NCI-H2029 (cell line): ENCODE measurements around the gene RTL1.

Source experiments
- DNase-seq: peaks from one replicate; lab custom pipeline; 2025; lab: John Stamatoyannopoulos, UW

The RTL1 gene

DNA sequence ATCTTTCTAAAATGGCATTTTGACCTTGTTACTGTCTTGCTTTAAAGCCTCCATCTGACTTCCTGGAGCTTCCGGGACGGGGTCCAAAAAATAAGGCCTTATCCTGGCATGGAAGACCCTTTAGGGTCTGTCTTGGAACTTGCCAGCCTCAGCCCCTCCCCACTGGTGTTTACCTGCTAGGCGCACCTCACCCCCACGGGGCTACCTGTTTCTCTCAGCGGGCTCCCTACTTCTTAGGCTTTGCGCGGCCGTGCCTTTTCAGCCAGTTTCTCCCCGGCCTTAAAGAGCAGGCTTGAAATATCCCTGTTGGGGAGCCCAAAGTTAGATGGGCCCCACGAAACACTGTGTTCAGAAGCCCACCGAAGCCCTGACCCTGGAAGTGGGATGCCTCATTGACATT lies 5.1 kb downstream of the RTL1 start:
- no peak for DNase-seq

DNA sequence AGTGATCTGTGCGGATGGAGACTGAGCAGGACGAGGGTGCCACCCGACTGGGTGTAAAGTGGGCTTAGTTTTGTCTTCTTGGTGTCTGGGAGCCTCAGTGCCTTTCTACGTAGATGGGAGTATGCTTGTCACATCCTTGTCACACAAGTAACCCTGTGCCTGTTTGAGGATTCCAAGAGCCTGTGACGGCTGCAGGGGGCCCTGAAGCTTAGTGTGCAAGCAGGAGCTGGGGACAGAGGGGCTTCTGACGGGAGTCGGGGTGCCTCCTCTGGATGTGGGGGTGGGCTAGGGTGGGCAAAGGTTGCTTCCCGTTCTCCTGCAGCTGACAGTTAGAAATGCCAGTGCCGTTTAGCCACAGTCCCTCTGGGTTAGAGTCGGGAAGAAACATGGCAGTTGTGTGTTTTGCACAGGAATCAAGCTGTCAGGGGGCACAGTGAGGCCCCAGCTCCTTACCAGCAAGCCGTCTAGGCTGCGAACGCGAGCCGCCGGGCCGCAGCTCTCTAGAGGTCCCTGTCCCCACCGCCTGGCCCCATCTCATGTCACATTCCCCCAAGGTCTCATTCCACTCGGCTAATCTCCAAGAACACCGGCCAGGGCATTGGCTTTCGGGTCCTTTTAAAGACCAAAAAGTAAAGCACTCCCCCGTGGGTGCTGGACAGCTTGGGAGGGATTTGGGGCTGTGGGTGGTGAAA lies 7.0 kb downstream of the RTL1 start:
- no peak for DNase-seq

DNA sequence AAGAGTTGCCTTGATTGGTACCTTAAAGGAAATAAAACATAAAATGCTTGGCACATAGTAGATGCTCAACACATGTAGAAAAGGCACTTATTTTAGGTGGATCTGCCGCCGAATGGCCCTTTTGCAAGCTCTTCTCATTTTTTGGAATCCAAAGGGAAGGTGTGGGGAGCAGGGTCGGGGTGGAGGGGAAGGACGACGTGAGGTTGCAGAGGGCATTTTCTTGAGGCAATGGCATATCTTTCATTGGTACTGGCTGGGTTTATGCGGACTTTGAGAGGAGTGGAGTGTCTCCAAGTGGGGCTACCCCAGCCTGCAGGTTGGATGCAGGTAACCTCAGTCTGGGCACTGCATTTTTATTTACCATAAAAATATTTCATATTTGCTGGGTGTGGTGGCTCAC lies 8.1 kb downstream of the RTL1 start:
- no peak for DNase-seq

DNA sequence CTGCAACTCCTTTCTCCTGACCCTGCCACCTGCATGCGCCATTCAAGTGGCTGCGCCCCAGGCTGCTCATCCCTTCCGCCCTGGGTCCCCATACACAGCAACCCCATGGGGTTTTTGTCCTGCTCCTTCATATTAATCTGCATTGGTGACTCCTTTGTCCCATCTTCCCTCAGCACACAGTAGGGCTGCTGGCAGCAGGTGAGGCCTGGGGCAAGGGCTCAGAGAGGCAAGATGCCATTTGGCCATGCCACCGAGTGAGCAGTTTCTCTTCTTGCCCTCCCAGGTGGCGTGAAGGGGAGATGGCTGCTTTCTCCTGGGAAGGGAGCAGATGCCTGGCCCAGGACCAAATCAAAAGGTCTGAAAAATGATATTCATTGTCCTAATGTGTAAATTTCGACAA lies 9.1 kb downstream of the RTL1 start:
- no peak for DNase-seq

DNA sequence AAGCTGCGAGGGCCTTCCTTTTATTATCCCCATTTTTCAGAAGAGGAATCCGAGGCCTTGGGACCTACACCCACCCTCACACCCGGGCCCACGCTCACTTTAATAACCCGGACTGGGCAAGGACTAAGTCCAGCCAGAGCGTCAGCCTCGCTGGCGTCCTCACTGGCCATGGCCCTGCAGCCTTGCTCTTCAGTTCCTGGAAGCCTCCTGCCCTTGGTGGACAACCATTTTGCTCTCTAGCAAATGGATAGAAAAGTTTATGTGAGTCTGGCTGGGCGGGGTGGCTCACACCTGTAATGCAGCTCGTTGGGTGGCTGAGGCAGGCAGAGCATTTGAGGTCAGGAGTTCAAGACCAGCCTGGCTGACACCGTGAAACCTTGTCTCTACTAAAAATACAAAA lies 9.8 kb downstream of the RTL1 start:
- DNase-seq: no peak

DNA sequence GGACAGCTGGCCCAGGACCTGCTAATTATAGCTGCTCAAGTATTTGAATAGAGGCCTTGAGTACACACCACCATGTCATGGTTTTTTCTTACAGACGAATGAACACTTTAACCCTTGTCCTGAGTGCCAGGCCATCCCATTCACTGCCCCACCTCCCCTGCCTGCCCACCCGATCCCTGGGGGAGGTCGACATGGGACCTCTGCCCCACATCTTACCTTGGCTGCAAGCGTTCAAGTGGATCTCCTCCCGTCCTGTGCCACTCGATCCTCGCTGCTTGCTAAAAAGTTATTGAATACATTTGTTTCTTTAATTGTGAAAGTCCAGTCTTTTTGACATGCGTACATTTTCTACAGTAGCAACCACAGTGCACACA lies 10.3 kb downstream of the RTL1 start:
- DNase-seq: no peak

DNA sequence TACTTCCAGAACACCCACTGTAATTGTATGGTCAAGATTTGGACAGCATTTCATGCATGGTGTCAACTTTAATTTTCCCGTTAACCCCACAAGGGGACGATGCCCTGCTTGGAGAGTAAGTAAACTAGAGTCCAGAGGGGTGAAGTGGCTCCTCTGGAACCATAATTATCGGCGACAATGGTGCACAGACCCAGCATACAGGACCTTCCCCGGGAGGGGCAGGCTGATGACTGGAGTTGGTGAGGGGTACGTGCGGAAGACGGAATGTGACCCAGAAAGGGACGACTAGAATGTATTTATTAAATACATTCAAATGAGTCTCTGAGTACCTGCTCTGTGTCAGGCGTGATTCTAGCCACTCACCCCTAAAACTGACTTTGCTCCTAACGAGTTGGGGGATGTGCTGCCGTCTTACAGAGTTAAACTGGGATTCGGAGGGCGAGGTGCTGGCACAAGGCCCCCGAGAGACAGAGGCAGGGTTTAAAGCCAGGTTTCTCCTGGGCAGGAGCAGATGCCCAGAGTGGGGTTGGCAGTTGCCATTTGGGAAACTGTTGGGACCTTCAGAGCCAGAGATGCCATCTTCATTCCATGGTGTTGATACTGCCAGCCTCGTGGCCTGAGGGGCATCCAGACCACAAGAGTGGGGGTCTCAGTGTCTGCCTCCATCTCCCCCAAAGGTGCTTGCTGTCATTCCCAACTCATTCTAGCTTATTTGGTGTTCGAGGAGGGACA lies 10.9 kb downstream of the RTL1 start:
- DNase-seq: no peak

DNA sequence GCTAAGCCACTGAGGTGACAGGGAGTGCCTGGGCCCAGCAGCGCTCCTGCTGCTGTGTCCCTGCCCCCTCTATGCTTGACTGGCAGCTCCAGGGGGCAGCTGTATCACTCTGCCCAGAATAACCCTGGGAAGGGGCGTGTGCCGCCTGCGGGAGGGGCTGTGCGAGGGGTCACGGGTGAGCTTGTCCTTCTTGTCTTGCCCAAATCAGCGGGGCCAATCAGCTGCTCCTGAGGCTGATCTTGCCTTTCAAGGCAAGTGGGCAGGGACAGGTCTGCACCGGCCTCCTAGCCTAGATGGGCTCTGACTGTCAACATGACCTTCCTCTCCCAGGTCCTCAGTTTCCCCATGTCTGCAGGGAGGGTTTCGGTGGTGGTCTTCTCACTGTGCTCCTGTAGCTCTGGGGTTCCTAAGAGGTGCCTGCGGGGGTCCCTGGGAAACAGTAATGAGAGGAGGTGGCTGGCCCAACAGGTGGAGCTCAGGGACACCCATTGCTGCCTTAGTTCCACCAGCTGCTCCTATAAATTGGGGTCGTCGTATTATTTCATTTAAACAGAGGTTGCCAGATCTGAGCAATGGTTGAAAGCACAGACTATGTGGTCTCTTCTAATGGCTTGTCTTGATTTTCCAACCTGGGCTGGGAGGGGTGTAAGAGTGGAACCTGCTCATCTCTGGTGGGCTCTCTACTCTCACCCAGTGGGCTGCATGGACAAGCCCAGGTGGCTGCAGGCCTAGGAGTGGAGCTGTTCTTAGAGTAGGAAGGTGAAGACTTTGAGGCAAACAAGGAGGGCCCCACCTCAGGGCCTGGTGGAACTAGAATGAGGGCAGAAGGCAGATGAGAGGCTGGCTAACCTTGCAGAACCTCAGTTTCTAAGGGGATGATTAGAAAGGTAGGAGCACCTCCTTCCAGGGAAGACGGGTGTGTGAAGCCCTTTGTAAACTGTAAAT lies 11.7 kb downstream of the RTL1 start:
- no peak for DNase-seq

DNA sequence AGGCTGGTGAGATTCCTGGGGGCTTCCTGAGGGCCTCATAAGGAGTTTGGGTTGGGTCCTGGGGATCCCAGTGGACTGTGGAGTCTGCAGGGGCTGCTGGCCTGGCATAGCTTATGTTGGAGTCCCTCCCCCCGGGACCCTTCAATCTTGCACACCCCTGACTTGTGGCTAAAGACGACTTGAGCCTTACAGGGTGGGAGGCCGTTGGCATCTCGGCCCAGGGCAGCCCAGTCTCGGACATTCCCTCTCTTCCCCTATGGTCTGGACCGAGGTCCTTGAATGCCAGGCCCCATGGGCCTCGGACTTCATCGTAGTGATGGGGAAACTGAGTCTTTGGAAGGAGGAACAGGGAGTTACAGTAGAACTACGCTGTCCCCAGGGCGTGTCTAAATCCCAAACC lies 12.5 kb downstream of the RTL1 start:
- DNase-seq: no peak

DNA sequence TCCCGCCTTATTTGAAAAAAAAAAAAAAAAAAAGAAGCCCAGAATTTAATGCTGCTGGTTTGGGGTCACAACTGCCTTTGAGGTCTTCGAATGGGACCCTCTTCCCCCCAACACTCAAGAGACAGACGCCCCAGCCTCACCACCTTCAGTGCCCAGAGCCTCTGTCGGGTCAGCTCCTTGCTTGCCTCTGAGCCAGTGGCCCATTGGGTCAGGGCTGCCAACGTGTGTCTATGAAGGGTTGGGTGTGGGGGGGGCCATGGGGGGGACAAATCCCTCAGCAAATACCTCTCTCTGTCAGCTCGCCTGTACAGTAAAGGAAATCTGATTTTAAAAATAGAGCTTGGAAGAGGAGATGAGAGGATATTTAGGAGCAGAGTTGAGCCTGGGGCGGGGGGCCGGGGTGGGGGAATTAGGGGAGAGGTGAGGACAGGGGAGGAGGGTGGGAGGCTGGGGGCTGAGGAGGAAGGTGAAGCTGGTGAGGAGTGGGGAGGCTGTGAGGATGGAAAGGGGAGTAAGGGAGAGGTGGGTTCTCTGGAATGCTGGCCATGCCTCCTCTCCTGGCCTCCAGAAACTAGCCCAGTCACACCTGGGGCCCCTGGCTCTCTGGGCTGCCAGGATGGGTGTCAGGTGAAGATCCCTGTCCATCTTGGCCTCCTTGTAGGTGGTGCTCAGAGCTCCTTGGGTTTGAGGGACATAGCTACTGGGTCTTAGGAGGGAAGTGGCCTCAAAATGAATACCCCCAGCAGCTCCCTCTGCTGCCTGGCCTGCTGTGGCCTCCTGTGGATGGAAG lies 13.3 kb downstream of the RTL1 start:
- DNase-seq: no peak

DNA sequence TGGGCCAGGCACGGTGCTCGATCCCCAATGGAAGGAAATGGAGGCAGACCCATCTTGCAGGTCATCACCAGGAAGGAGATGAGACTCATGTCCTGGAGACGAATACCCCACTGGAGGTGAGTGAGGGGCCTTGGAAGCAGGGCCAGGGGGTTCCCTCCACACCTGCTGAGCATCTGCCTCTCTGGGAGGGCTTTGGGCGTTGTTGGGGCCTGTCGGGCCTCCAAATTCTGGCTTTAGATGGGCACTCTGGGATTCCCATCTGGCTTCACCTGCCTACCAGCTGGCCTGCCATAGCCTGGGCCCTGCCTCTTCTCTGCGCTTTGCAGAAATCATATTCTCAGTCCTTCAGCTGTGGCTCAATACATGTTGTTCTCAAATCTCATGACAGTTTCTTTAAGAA lies 13.9 kb downstream of the RTL1 start:
- DNase-seq: no peak

DNA sequence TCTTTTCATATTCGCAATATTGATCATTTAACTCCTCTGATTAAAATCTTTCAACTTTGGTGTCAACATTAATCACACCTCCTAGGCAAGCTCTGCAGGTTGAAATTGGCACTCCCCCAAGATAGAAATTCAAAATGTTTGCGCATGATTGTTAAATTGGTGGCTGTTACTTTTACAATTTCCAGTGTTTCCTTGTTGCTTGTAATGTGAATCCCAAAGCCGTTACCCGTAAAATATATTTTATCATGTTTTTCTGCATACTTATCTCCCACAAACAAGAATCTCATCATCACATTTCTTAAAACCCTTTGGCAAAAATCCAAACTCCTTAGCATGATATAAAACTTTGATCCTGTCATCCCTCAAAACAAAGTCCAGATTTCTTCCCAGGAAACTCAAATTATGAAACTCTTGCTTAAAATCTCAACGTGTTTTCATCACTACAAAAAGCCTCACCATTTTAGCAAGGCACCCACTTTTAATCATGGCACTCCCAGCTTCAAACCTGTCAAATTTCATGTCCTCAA lies 14.7 kb downstream of the RTL1 start:
- no peak for DNase-seq

DNA sequence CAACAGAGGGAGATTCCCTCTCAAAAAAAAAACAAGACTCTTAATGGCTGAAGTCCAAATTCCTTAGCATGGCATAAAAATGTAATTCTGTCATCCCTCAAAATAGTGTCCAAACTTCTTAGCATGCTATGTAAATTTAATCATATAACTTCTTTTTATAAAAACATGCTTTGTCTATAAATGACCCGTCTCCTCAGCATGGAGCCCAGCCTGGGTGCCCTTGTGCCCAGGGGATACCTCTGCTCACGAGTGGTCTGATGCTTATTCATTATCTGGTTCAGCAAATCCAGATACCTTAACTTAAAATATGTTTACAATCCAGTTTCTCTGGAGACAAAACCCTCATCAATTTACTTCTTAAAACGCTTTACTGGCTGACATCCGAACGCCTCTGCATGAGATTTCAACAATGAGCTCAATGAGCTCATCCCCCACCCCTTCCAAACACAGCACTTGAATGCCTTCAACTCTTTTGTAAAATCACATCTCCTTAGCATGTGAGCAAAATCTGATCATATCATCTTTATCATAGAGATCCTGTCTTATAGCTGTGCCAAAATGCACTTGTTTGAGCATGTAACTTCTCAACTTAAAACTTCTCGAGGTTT lies 15.7 kb downstream of the RTL1 start:
- no peak for DNase-seq

DNA sequence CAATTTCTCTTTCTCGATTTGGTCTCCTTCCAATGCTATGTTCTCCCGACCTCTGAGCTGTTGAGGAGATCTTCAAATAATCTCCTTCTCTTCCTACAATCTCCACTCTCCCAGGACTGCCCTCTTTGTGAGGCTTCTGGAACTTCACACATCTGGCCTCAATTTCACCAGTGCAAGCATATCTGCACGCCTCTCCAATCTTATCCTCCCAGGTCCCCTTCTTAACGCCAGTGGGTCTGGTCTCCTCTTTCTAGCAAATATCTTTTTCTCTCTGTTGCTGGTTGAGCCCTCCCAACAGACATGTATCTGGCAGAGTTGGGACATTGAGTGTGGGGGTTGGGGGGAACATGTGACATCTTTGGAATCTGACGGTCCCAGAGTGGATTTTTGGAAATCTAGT lies 17.9 kb downstream of the RTL1 start:
- DNase-seq: no peak

DNA sequence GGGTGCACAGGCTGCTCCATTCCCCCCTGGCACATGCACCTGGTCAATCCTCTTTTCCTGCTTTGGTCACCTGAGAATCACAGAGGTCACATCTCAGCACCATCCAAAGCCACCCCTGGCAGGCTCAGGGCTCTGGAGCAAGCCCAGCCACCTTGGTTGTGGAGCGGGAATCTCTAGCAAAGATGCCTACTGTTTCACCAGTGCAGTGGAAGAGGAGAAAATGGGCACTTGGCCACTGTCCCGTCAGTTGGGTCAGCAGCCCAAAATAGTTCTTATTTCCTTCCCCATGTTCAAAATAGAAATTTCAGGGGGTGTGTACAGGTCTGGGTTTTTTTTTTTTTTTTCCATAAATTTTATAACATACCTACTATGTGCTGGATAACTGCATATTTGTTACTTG lies 18.3 kb downstream of the RTL1 start:
- DNase-seq: no peak

DNA sequence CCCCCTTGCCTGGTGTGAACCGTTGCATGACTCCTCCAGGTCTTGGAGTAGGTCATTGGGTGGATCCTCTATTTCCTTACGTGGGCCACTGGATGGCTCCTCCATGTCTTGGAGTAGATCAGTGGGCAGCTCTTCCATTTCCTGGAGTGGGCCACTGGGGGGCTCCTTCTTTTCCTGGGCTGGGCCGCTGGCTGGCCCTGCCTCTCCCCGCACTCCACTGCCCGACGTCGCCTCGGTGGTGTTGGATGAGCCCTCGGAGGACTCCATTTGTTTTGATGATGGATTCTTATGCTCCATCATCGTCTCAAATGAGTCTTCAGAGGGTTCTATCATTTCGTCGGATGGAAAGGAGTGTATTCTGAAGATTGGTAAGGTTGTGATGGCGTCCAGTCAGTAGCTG lies 19.1 kb downstream of the RTL1 start:
- DNase-seq: no peak

DNA sequence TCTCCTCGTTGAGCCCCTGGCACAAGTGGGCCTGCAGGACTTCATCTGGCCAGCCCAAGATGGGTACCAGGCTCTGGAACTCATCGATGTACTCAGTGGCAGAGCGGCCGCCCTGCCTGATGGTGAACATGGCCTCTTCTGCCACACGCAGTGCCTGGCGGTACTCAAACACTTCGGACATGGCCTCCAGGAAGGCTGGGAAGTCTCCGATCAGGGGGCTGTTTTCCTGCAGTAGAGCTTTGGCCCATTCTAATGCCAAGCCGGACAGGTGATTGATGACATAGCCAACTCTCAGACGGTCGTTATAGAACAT lies 19.8 kb downstream of the RTL1 start:
- no peak for DNase-seq

DNA sequence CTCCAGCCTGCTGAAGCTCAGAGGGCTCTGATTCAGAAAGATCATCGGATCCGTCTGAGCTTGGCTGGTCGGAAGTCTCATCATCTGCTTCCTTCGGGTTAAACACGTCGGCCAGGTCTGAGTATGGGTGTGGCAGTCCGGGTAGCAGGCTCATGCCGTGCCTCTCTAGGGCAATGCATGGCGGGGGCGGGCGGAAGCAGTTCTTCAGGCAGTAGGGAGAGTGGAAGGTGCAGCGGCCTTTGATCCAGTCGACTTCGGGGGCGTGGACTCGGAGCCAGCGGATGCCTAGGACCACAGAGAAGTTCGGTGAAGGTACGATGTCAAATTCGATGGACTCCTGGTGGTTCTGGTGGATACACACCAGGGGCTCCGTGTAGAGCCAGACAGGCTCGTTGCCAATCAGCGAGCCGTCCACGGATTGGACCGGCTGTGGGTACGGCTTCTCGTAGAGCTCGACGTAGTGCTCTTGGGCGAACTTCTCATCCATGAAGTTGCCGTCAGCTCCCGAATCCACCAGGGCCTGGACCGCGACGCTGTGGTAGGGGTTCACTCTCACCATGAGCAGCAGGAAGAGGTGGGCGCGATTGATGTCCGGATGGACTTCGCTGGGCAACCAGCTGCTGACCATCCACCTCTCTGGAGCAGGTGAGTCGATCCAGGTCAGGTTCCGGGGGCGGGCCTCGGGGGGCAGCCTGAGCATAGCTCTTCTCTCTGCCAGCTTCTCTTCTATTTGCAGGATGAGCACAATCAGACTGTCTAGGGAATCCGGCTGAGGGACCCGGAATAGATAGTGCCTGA lies 20.3 kb downstream of the RTL1 start:
- DNase-seq: no peak

DNA sequence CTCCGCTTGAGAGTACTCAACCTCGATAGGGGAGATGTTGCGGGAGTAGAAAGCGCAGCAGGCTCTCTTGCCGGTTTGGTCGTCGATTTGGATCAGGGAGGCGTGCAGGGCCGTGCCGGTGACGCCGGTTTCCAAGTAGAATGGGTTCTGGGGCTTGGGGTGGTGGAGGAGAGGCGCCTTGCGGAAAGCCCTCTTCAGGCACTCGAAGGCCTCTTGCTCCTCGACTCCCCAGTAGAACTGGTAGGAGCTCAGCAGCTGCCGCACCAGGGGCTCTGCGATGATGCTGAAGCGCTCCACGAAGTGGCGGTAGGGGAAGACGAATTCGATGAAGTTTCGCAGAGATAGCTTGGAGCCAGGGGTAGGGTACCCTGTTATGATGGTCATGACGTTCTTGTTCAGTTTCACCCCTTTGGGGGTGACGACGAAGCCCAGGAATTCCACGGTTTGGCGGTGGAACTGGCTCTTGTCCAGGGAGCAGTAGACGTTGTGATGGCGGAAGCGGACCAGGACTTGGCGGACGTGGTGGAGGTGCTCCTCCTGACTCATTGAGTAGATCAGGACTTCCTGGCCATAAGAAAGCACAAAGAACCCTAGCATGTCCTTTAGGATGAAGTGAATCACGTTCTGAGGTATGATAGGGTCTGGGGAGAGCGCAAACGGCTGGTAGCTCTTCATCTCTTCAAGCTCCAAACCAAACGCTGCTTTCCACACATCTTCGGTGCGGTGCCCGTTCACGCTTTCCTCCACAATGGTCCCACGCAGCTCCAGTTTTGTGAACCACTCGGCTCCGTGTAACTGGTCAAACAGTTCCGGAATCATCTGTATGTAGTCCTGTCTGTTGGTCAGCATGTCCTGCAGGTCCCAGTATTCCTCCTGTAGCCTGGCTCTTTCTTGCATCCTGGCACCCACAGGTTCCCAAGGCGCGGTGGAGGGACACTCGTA lies 21.2 kb downstream of the RTL1 start:
- no peak for DNase-seq
